A549 (cell line): ENCODE measurements around the gene VPS50. TPM values are rescaled to one million over a fixed set of nuclear protein-coding genes. Genes with fewer than 3 reads are reported as not detected.

Experiments
- ATAC-seq, 2 experiments: fragments of 200-7000 bp in 1 of 2; fragments of >200 bp in 1 of 2; cut with Nextera tagmentation in 1 of 2; cut with Tn5 transposase in 1 of 2; 3 replicates each; pipeline versions ENCODE4 v1.8.0 to v1.9.1; 2018 to 2020; ENCODE audit warnings: mild to moderate bottlenecking in 1 of 2, moderate library complexity in 1 of 2
- CTCF ChIA-PET: fragments of 300-600 bp; sonication (Branson Sonifier 250); formaldehyde crosslinking; extraction: SDS; loops from one replicate; lab custom pipeline; 2021; ENCODE audit warnings: antibody characterized with exemption, inconsistent platforms; lab: Yijun Ruan, JAX
- POLR2A ChIA-PET: fragments of 350-600 bp; formaldehyde crosslinking; extraction: SDS; loops from one replicate; lab custom pipeline; 2021; ENCODE audit warnings: antibody characterized with exemption, inconsistent platforms; lab: Yijun Ruan, JAX
- DNase-seq, 2 experiments: peaks; one replicate each; pipeline versions ENCODE4 v3.0.0 to v3.0.0-alpha.2; 2011 to 2016; ENCODE audit warnings: low read depth in 1 of 2, low spot score in 1 of 2
- FAIRE-seq: peaks from 2 replicates; lab custom pipeline; 2011; peaks lifted over from hg19 to GRCh38; lab: Jason Lieb, UNC
- H3K27ac ChIP-seq, 2 experiments: fragments of >200 bp; sonication (Bioruptor Twin); formaldehyde crosslinking; 3 replicates each; pipeline ENCODE4 v1.5.1; 2016 to 2017
- H3K4me1 ChIP-seq: fragments of >200 bp; sonication (Bioruptor Twin); formaldehyde crosslinking; 3 replicates; pipeline ENCODE4 v1.6.1; 2016
- H3K4me2 ChIP-seq: fragments of >200 bp; sonication (Bioruptor Twin); formaldehyde crosslinking; 3 replicates; pipeline ENCODE4 v1.6.1; 2016
- H3K4me3 ChIP-seq: fragments of >200 bp; sonication (Bioruptor Twin); formaldehyde crosslinking; 3 replicates; pipeline ENCODE4 v1.5.1; 2016
- H3K9me3 ChIP-seq: fragments of >200 bp; sonication (Bioruptor Twin); formaldehyde crosslinking; 3 replicates; pipeline ENCODE4 v1.6.1; 2016
- BHLHE40 ChIP-seq: IDR thresholded peaks from 2 replicates; pipeline ENCODE4 v1.6.1; 2012; ENCODE audit warnings: low read depth, low read length, inconsistent platforms
- CBX2 ChIP-seq: fragments of 200-600 bp; sonication (generic); IDR thresholded peaks from 2 replicates; pipeline ENCODE4 v1.6.1; 2016; ENCODE audit warnings: low read depth, mild to moderate bottlenecking, borderline replicate concordance
- CHD4 ChIP-seq: fragments of 200-600 bp; sonication (generic); IDR thresholded peaks from 2 replicates; pipeline ENCODE4 v1.6.1; 2016; ENCODE audit warnings: antibody characterized with exemption, mild to moderate bottlenecking, borderline replicate concordance
- CTCF ChIP-seq: fragments of >200 bp; sonication (Bioruptor Twin); formaldehyde crosslinking; IDR thresholded peaks from 3 replicates; pipeline ENCODE4 v1.5.1; 2016
- E2F6 ChIP-seq: IDR thresholded peaks from 2 replicates; pipeline ENCODE4 v1.6.1; 2012; ENCODE audit warnings: low read depth, borderline replicate concordance
- FOSB ChIP-seq: fragments of 250-450 bp; sonication (Bioruptor Pico); IDR thresholded peaks from 2 replicates; pipeline ENCODE4 v1.5.0; 2020; ENCODE audit warnings: mild to moderate bottlenecking, moderate library complexity
- HEYL ChIP-seq: fragments of 250-450 bp; sonication (Bioruptor Pico); IDR thresholded peaks from 2 replicates; pipeline ENCODE4 v1.8.0; 2021; ENCODE audit warnings: mild to moderate bottlenecking, moderate library complexity
- HMGXB4 ChIP-seq: fragments of 250-450 bp; sonication (Bioruptor Pico); IDR thresholded peaks from 2 replicates; pipeline ENCODE4 v1.5.0; 2021; ENCODE audit warnings: mild to moderate bottlenecking, moderate library complexity, borderline replicate concordance
- HOXB13 ChIP-seq: fragments of 250-450 bp; sonication (Bioruptor Pico); IDR thresholded peaks from 2 replicates; pipeline ENCODE4 v1.5.0; 2020; ENCODE audit warnings: low read depth, mild to moderate bottlenecking, moderate library complexity
- HOXB5 ChIP-seq: fragments of 250-450 bp; sonication (Bioruptor Pico); IDR thresholded peaks from 2 replicates; pipeline ENCODE4 v1.5.0; 2020; ENCODE audit warnings: mild to moderate bottlenecking, moderate library complexity
- JUNB ChIP-seq: fragments of >200 bp; sonication (Bioruptor Twin); formaldehyde crosslinking; IDR thresholded peaks from 2 replicates; pipeline ENCODE4 v1.6.1; 2016
- MAFK ChIP-seq: fragments of 450-650 bp; IDR thresholded peaks from 2 replicates; pipeline ENCODE4 v1.6.1; 2014; ENCODE audit not compliant: partially characterized antibody
- PBX3 ChIP-seq: IDR thresholded peaks from 2 replicates; pipeline ENCODE4 v1.6.1; 2012
- PHF8 ChIP-seq: fragments of 200-600 bp; sonication (generic); IDR thresholded peaks from 2 replicates; pipeline ENCODE4 v1.6.1; 2016; ENCODE audit warnings: low read depth, mild to moderate bottlenecking, antibody characterized with exemption, moderate library complexity, borderline replicate concordance
- POLR2AphosphoS2 ChIP-seq: conservative IDR thresholded peaks from 2 replicates; pipeline ENCODE4 v1.6.1; 2012; ENCODE audit warnings: low read length, improper control_type of control experiment, inconsistent platforms
- RAD21 ChIP-seq, 2 experiments: fragments of >200 bp in 1 of 2; sonication (Bioruptor Twin) in 1 of 2; formaldehyde crosslinking in 1 of 2; IDR thresholded peaks in 1 of 2; conservative IDR thresholded peaks in 1 of 2; 2 replicates in 1 of 2; 3 replicates in 1 of 2; pipeline ENCODE4 v1.6.1; 2012 to 2018; ENCODE audit warnings: inconsistent platforms in 1 of 2
- RARB ChIP-seq: fragments of 250-450 bp; sonication (Bioruptor Pico); IDR thresholded peaks from 2 replicates; pipeline ENCODE4 v1.8.0; 2021; ENCODE audit warnings: mild to moderate bottlenecking, moderate library complexity
- RCOR1 ChIP-seq: fragments of 150-350 bp; IDR thresholded peaks from 2 replicates; pipeline ENCODE4 v1.6.1; 2014; ENCODE audit warnings: antibody characterized with exemption, low read length, low read depth
- RFX5 ChIP-seq: fragments of 450-650 bp; IDR thresholded peaks from 2 replicates; pipeline ENCODE4 v1.7.1; 2014; ENCODE audit warnings: antibody characterized with exemption, mild to moderate bottlenecking, moderate library complexity
- RNF2 ChIP-seq: fragments of 200-600 bp; sonication (generic); IDR thresholded peaks from 2 replicates; pipeline ENCODE4 v1.6.1; 2016; ENCODE audit warnings: low read depth, mild to moderate bottlenecking, antibody characterized with exemption, moderate library complexity, borderline replicate concordance
- SMC3 ChIP-seq: fragments of >200 bp; sonication (Bioruptor Twin); formaldehyde crosslinking; IDR thresholded peaks from 3 replicates; pipeline ENCODE4 v1.6.1; 2018; ENCODE audit warnings: inconsistent platforms
- SREBF2 ChIP-seq: fragments of 450-650 bp; IDR thresholded peaks from 2 replicates; pipeline ENCODE4 v1.6.1; 2014; ENCODE audit warnings: mild to moderate bottlenecking, moderate library complexity
- ZNF302 ChIP-seq: fragments of 250-450 bp; sonication (Bioruptor Pico); IDR thresholded peaks from 2 replicates; pipeline ENCODE4 v1.9.0; 2021; ENCODE audit warnings: inconsistent platforms, mild to moderate bottlenecking, moderate library complexity
- WGBS: methylation state at CpG from one replicate; pipeline ENCODE4 v1.1.6; 2017; ENCODE audit errors: missing lambda C conversion rate; 5-methylcytosine and 5-hydroxymethylcytosine counted together
- polyA plus RNA-seq, 4 experiments: library from polyadenylated mRNA; depleted of rRNA in 3 of 4; stranded (reverse); fragments of >200 nt; fragmentation: RNase III in 1 of 4; extraction: RNeasy Plus Mini Kit Qiagen cat#74134 plus additional on column Dnase treatment in 1 of 4; gene quantifications; 2 replicates in 3 of 4; 3 replicates in 1 of 4; pipeline ENCODE4 v1.2.3, GENCODE V29; 2011 to 2017
- TF ChIP-seq, protein P1 (sequence below): fragments of >200 bp; sonication (Bioruptor Twin); formaldehyde crosslinking; IDR thresholded peaks from 3 replicates; pipeline ENCODE4 v1.6.1; 2016

Gene VPS50
- polyA plus RNA-seq, 2 of the 4 experiments (the other 2 are of a cell fraction) = 8.9 to 19.0 TPM

GRCh38 chr7:93258661-93259060 is 26.5 kb downstream of the VPS50 start:
- POLR2A ChIA-PET = no interaction called here
- TF ChIP-seq, protein P1, sequence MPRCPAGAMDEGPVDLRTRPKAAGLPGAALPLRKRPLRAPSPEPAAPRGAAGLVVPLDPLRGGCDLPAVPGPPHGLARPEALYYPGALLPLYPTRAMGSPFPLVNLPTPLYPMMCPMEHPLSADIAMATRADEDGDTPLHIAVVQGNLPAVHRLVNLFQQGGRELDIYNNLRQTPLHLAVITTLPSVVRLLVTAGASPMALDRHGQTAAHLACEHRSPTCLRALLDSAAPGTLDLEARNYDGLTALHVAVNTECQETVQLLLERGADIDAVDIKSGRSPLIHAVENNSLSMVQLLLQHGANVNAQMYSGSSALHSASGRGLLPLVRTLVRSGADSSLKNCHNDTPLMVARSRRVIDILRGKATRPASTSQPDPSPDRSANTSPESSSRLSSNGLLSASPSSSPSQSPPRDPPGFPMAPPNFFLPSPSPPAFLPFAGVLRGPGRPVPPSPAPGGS = no peak
- TF ChIP-seq CTCF (no peak), PHF8 (no peak), E2F6 (no peak), CHD4 (no peak), PBX3 (no peak), RNF2 (no peak), RARB (CRISPR knock-in tag) (no peak), FOSB (CRISPR knock-in tag) (no peak), POLR2AphosphoS2 (no peak), HMGXB4 (CRISPR knock-in tag) (no peak), RAD21 (conservative IDR thresholded peaks at IDR 0.05 in 1 of 2, IDR thresholded peaks at IDR 0.05 in 1 of 2) (no peak), CBX2 (no peak)
- TF ChIP-seq, all 56 proteins: peak for 0
- DNase-seq (no peak), FAIRE-seq (no peak), ATAC-seq (no peak)
- Histone ChIP-seq H3K9me3 (no peaks in the 10 kb centered on the region), H3K27ac (no peak overlapping the region), H3K4me1 (no peaks in the 10 kb centered on the region), H3K4me3 (no peak overlapping the region), H3K4me2 (no peak overlapping the region)
- CTCF ChIA-PET = no interaction called here

DNA sequence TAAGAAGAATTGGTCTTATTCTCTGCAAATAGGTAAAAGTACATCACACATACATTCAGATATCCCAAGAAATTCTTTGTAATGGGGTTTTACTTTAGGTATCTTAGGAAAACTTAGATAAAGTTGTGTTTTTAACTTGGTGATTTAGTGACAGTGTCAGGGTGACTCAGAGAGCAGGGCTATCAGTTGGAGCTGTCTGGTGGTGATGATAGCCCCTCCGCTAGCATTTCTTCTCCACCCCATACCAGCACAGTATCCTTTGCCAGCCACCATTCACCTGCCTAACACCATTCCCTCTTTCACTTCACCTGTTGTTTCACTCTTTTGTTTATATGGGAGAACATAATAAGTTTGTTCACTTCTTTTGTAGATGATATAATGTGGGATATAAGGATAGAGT is 30.4 kb downstream of the VPS50 start:
- CTCF ChIA-PET = no interaction called here
- Histone ChIP-seq H3K4me3 (no peak overlapping the region), H3K9me3 (no peaks in the 10 kb centered on the region), H3K4me1 (no peaks in the 10 kb centered on the region), H3K4me2 (no peak overlapping the region), H3K27ac (no peak overlapping the region)
- no peak for ATAC-seq
- no peak for DNase-seq
- no peak for FAIRE-seq
- 90% methylated on average over 1 of the region's 1 CpG for WGBS
- POLR2A ChIA-PET = no interaction called here
- no peak for TF ChIP-seq SMC3
- no peak for TF ChIP-seq BHLHE40
- no peak for TF ChIP-seq JUNB
- TF ChIP-seq HMGXB4 (CRISPR knock-in tag) = no peak
- no peak for TF ChIP-seq HEYL (CRISPR knock-in tag)
- no peak for TF ChIP-seq HOXB5 (CRISPR knock-in tag)
- TF ChIP-seq E2F6 = no peak
- TF ChIP-seq MAFK = no peak
- no peak for TF ChIP-seq HOXB13 (CRISPR knock-in tag)
- no peak for TF ChIP-seq SREBF2
- no peak for TF ChIP-seq ZNF302 (CRISPR knock-in tag)
- no peak for TF ChIP-seq RCOR1
- TF ChIP-seq CTCF = no peak
- TF ChIP-seq RFX5 = no peak
